ENCODE measurements around the gene AMN1.

- TF ChIP-seq CTCF (IDR thresholded peaks at IDR 0.05) (no peak), POLR2AphosphoS5 (IDR thresholded peaks at IDR 0.05) (no peak)
Measured at GRCh38 chr12:31756977-31757420, 28.2 kb upstream of the AMN1 start.

Data from suprapubic skin (tissue), 3 donors.